Nephron (organoid): ENCODE results near the gene NLRP7.
"Not testable (repeated sequence)": the region's sequence is repeated elsewhere in the genome, so short reads cannot be mapped to it uniquely, and the experiment has no call there.

Source experiments
- H3K27ac Mint-ChIP-seq, 3 experiments: 2 replicates each; pipeline ENCODE4 v1.8.0; 2020; ENCODE audit warnings: mixed read lengths in 3 of 3, mild to moderate bottlenecking in 2 of 3, moderate library complexity in 1 of 3
- H3K27me3 Mint-ChIP-seq: 2 replicates; pipeline ENCODE4 v1.8.0; 2021; ENCODE audit warnings: low read depth, mild to moderate bottlenecking, moderate library complexity, mixed read lengths
- H3K36me3 Mint-ChIP-seq: 2 replicates; pipeline ENCODE4 v1.8.0; 2020; ENCODE audit warnings: low read depth, mixed read lengths
- H3K4me1 Mint-ChIP-seq: 2 replicates; pipeline ENCODE4 v1.8.0; 2020; ENCODE audit warnings: mixed read lengths
- H3K4me3 Mint-ChIP-seq, 3 experiments: 2 replicates each; pipeline ENCODE4 v1.8.0; 2020; ENCODE audit warnings: mild to moderate bottlenecking in 3 of 3, mixed read lengths in 3 of 3, moderate library complexity in 2 of 3
- H3K9me3 Mint-ChIP-seq: 2 replicates; pipeline ENCODE4 v1.8.0; 2020; ENCODE audit warnings: mixed read lengths
- CTCF ChIP-seq, 3 experiments: fragments of 200-600 bp; sonication (generic); IDR thresholded peaks; one replicate each; pipeline ENCODE4 v1.5.0; 2021; ENCODE audit warnings: antibody characterized with exemption in 3 of 3; ENCODE audit not compliant: unreplicated experiment in 3 of 3

Gene NLRP7

DNA sequence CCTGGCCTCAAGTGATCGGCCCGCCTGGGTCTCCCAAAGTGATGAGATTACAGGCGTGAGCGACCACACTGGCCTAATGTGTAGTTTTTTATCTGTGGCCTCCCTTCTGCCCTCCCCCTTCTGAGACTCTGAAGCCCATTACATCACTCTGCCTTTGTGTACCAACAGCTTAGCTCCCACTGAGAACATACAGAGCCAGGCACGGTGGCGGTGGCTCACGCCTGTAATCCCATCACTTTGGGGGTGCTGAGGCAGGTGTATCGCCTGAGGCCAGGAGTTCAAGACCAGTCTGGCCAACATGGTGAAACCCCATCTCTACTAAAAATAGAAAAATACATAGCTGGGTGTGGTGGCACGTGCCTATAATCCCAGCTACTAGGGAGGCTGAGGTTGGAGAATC, 28.8 kb downstream of the NLRP7 start:
- TF ChIP-seq CTCF (IDR thresholded peaks at IDR 0.05; ENCODE audit: unreplicated experiment in 3 of 3) = no peak
- peaks cover 4% of the 10 kb centered on the region for H3K36me3 Mint-ChIP-seq
- H3K27me3 Mint-ChIP-seq = no peaks in the 10 kb centered on the region
- H3K4me1 Mint-ChIP-seq = no peaks in the 10 kb centered on the region
- H3K4me3 Mint-ChIP-seq = no peak overlapping the region
- no peak overlapping the region for H3K27ac Mint-ChIP-seq
- H3K9me3 Mint-ChIP-seq = peaks cover 35% of the 10 kb centered on the region

- H3K9me3 Mint-ChIP-seq = peaks cover 31% of the 10 kb centered on the region
- no peak overlapping the region for H3K4me3 Mint-ChIP-seq
- no peaks in the 10 kb centered on the region for H3K36me3 Mint-ChIP-seq
- H3K27ac Mint-ChIP-seq = no peak overlapping the region
- no peaks in the 10 kb centered on the region for H3K4me1 Mint-ChIP-seq
- H3K27me3 Mint-ChIP-seq = no peaks in the 10 kb centered on the region
- TF ChIP-seq CTCF (IDR thresholded peaks at IDR 0.05; ENCODE audit: unreplicated experiment in 3 of 3) = no peak
Observed at GRCh38 chr19:54916822-54917221, 30.5 kb downstream of the NLRP7 start.

- H3K4me3 Mint-ChIP-seq, H3K27me3 Mint-ChIP-seq, H3K4me1 Mint-ChIP-seq, H3K36me3 Mint-ChIP-seq, H3K27ac Mint-ChIP-seq: not testable (repeated sequence)
- peaks cover 26% of the 10 kb centered on the region for H3K9me3 Mint-ChIP-seq
Observed at GRCh38 chr19:54907899-54908298, 39.4 kb downstream of the NLRP7 start.

- H3K4me3 Mint-ChIP-seq = no peak overlapping the region
- no peaks in the 10 kb centered on the region for H3K36me3 Mint-ChIP-seq
- TF ChIP-seq CTCF (IDR thresholded peaks at IDR 0.05; ENCODE audit: unreplicated experiment in 3 of 3) = no peak
- no peak overlapping the region for H3K27ac Mint-ChIP-seq
- no peaks in the 10 kb centered on the region for H3K27me3 Mint-ChIP-seq
- H3K4me1 Mint-ChIP-seq = no peaks in the 10 kb centered on the region
- H3K9me3 Mint-ChIP-seq = peaks cover 21% of the 10 kb centered on the region
Observed at GRCh38 chr19:54906819-54907218, 40.5 kb downstream of the NLRP7 start.

DNA sequence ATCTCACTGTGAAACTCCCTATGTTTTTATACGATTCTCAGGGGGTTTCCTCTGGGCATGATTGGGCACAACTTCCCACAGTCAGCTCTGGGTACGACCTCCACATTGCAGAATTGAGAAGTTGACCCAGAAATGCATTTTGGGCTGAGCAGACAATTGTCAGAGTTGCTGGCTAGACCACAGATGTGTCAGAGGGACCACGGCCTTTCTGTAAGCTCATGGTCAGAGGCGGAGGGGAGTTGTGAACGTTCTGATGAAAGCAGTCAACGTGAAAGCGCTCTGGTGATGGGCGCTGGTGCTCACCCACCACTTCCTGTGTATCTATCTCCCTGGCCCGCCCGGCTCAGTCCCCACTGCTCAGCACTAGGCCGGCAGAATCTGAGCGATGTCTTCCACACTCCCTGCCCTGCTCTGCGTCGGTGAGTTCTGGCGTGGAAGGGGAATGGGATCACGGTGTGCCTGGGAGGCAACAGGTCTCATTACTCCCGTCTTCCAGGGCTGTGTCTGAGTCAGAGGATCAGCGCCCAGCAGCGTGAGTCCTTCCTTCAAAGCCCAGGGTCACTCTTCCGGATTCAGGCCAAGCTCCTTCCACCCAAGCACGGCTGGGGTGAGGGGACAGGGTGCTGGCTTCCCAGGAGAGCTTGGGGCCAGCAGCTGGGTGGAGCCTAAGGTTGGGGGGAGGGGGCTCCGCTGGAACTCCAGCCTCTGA, 41.4 kb downstream of the NLRP7 start, which contains the start of gene NCR1:
Gene NCR1 (plus strand): TSS at position 346 of the 709 bp plus-strand sequence. CDS start 40 bp downstream, at position 386.
- Mint-ChIP-seq H3K9me3 (peaks cover 22% of the 10 kb centered on the region), H3K4me1 (no peaks in the 10 kb centered on the region), H3K4me3 (no peak within 1 kb of the TSS), H3K27ac (no peak within 1 kb of the TSS), H3K36me3 (no peaks in the 10 kb centered on the region), H3K27me3 (no peaks in the 10 kb centered on the region)
- TF ChIP-seq CTCF (IDR thresholded peaks at IDR 0.05; ENCODE audit: unreplicated experiment in 3 of 3) = no peak

DNA sequence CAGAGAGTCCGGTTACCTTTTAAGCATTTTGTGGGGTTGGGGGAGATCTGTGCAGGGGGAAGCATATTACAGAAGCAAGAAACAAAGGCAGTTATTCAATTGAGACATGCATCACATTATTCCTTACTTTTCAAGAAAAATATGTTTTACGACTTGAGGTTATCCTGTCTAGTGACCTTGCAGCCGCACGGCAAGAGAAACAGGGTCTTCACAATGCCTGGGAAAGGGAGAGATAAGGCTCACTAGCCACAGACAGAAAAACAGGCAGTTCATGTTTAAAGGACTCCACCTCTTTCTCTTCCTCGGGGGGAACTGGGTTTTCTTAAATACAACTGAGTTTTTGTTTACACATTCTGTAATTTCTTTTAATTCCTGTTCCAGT, 41.9 kb downstream of the NLRP7 start:
- Mint-ChIP-seq H3K4me3 (no peak overlapping the region), H3K36me3 (no peaks in the 10 kb centered on the region), H3K27ac (no peak overlapping the region), H3K27me3 (no peaks in the 10 kb centered on the region), H3K9me3 (peaks cover 21% of the 10 kb centered on the region), H3K4me1 (no peaks in the 10 kb centered on the region)
- no peak for TF ChIP-seq CTCF (IDR thresholded peaks at IDR 0.05; ENCODE audit: unreplicated experiment in 3 of 3)

DNA sequence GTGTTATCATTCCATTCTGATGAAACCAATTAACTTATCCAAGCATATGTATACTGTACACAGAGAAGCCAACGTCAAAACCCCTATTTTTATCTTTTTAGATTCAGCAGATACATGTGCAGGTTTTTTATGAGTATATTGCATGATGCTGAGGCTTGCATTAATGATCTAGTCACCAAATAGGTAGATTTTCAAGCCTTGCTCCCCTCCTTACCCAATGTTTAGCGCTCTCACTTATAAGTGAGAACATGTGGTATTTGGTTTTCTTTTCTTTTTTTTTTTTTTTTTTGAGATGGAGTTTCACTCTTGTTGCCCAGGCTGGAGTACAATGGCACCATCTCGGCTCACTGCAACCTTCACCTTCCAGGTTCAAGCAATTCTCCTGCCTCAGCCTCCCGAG, 43.1 kb downstream of the NLRP7 start:
- peaks cover 27% of the 10 kb centered on the region for H3K9me3 Mint-ChIP-seq
- H3K4me1 Mint-ChIP-seq, H3K27ac Mint-ChIP-seq, H3K27me3 Mint-ChIP-seq, H3K36me3 Mint-ChIP-seq, H3K4me3 Mint-ChIP-seq: not testable (repeated sequence)
